GM12878 (cell line): ENCODE data around the gene RSPH1.
A peak's percentile ranks its signal among the peaks of the same experiment; 100 is the strongest.

ENCODE experiments used
- BHLHE40 ChIP-seq, 2 experiments: fragments of 450-650 bp in 1 of 2; IDR thresholded peaks; 2 replicates each; pipeline ENCODE4 v1.6.1; 2011 to 2017; ENCODE audit warnings: low read depth in 2 of 2, borderline replicate concordance in 1 of 2, improper control_type of control experiment in 1 of 2, low read length in 1 of 2, mild to moderate bottlenecking in 1 of 2
- CBFB ChIP-seq: IDR thresholded peaks from 2 replicates; pipeline ENCODE4 v1.6.1; 2016; ENCODE audit warnings: antibody characterized with exemption, low read depth
- CREB1 ChIP-seq: IDR thresholded peaks from 2 replicates; pipeline ENCODE4 v1.6.1; 2012; ENCODE audit warnings: low read depth, mild to moderate bottlenecking, inconsistent platforms
- ETV6 ChIP-seq, 2 experiments: fragments of 450-650 bp in 1 of 2; IDR thresholded peaks in 1 of 2; conservative IDR thresholded peaks in 1 of 2; 2 replicates each; pipeline ENCODE4 v1.6.1; 2014; ENCODE audit warnings: antibody characterized with exemption in 1 of 2, borderline replicate concordance in 1 of 2, low read depth in 1 of 2, mild to moderate bottlenecking in 1 of 2, moderate library complexity in 1 of 2
- FOXM1 ChIP-seq: IDR thresholded peaks from 2 replicates; pipeline ENCODE4 v1.6.1; 2012; ENCODE audit warnings: low read depth, mild to moderate bottlenecking, inconsistent platforms, low read length, moderate library complexity
- KAT2A ChIP-seq: conservative IDR thresholded peaks from 2 replicates; pipeline ENCODE4 v1.6.1; 2011; ENCODE audit warnings: low read depth, low read length; ENCODE audit not compliant: control insufficient read depth
- POLR2AphosphoS5 ChIP-seq: IDR thresholded peaks from 2 replicates; pipeline ENCODE4 v1.6.1; 2011; ENCODE audit warnings: mild to moderate bottlenecking, low read length, inconsistent platforms
- REST ChIP-seq: IDR thresholded peaks from 2 replicates; pipeline ENCODE4 v1.6.1; 2012; ENCODE audit warnings: mild to moderate bottlenecking, low read depth, low read length
- ZZZ3 ChIP-seq: IDR thresholded peaks from 2 replicates; pipeline ENCODE4 v1.6.1; 2011; ENCODE audit warnings: low read depth; ENCODE audit not compliant: control insufficient read depth, insufficient read length
- TF ChIP-seq, protein P1 (sequence below), 3 experiments: IDR thresholded peaks in 2 of 3; conservative IDR thresholded peaks in 1 of 3; 2 replicates each; pipeline ENCODE4 v1.5.1; 2011; ENCODE audit warnings: low read depth in 3 of 3, low read length in 3 of 3, mild to moderate bottlenecking in 3 of 3, control low read depth in 2 of 3, moderate library complexity in 2 of 3, inconsistent platforms in 1 of 3, mixed read lengths in 1 of 3; ENCODE audit not compliant: control insufficient read depth in 2 of 3, insufficient read depth in 1 of 3; ENCODE audit errors: extremely low read depth in 1 of 3
- TF ChIP-seq, protein P2 (sequence below): IDR thresholded peaks from 2 replicates; pipeline ENCODE4 v1.6.1; 2011; ENCODE audit warnings: low read depth, low read length, improper control_type of control experiment, borderline replicate concordance

GRCh38 chr21:42439284-42440186, 56.5 kb downstream of the RSPH1 start:
- TF ChIP-seq, protein P1, sequence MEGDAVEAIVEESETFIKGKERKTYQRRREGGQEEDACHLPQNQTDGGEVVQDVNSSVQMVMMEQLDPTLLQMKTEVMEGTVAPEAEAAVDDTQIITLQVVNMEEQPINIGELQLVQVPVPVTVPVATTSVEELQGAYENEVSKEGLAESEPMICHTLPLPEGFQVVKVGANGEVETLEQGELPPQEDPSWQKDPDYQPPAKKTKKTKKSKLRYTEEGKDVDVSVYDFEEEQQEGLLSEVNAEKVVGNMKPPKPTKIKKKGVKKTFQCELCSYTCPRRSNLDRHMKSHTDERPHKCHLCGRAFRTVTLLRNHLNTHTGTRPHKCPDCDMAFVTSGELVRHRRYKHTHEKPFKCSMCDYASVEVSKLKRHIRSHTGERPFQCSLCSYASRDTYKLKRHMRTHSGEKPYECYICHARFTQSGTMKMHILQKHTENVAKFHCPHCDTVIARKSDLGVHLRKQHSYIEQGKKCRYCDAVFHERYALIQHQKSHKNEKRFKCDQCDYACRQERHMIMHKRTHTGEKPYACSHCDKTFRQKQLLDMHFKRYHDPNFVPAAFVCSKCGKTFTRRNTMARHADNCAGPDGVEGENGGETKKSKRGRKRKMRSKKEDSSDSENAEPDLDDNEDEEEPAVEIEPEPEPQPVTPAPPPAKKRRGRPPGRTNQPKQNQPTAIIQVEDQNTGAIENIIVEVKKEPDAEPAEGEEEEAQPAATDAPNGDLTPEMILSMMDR (IDR thresholded peaks at IDR 0.05 in 2 of 3, conservative IDR thresholded peaks at IDR 0.05 in 1 of 3; ENCODE audit: control insufficient read depth in 2 of 3, extremely low read depth in 1 of 3, insufficient read depth in 1 of 3, low read depth in 3 of 3, low read length in 3 of 3): no peak
- TF ChIP-seq CREB1 (0 out of 2 replicates have a peak, but pooled peaks have one; percentile 34), BHLHE40 (IDR thresholded peaks at IDR 0.05; ENCODE audit: borderline replicate concordance in 1 of 2, low read depth in 2 of 2, low read length in 1 of 2) (peak; percentile 40 to 69; a peak in 3 of 4 replicates), KAT2A (no peak), ETV6 (conservative IDR thresholded peaks at IDR 0.05 in 1 of 2, IDR thresholded peaks at IDR 0.05 in 1 of 2; ENCODE audit: borderline replicate concordance in 1 of 2, low read depth in 1 of 2) (peak in 1 of 2 experiments; percentile 55; a peak in 2 of 4 replicates), POLR2AphosphoS5 (no peak), CBFB (no peak; the same call in none of the 2 replicates), ZZZ3 (no peak), FOXM1 (no peak; the same call in 1 of the 2 replicates), REST (no peak)
- TF ChIP-seq, protein P2, sequence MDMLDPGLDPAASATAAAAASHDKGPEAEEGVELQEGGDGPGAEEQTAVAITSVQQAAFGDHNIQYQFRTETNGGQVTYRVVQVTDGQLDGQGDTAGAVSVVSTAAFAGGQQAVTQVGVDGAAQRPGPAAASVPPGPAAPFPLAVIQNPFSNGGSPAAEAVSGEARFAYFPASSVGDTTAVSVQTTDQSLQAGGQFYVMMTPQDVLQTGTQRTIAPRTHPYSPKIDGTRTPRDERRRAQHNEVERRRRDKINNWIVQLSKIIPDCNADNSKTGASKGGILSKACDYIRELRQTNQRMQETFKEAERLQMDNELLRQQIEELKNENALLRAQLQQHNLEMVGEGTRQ: no peak; the same call in 1 of the 2 replicates
